Common myeloid progenitor, CD34-positive (primary cell): ENCODE results near the gene CASKIN2.

Experiments used
- CTCF ChIA-PET: fragments of 350-600 bp; sonication (Branson Sonifier 250); formaldehyde crosslinking; loops from one replicate; lab custom pipeline; 2021; ENCODE audit warnings: antibody characterized with exemption; lab: Charles Lee
- POLR2A ChIA-PET: fragments of 350-600 bp; sonication (Branson Sonifier 250); formaldehyde crosslinking; loops from one replicate; lab custom pipeline; 2021; ENCODE audit warnings: antibody characterized with exemption; lab: Charles Lee
- DNase-seq, 3 donors: peaks; one replicate each; pipeline versions ENCODE4 v3.0.0 to v3.0.0-alpha.2; 2013
- H3K27ac ChIP-seq, 2 experiments: 1 replicate in 1 of 2; 2 replicates in 1 of 2; pipeline ENCODE4 v1.7.0; 2013; ENCODE audit warnings: inconsistent platforms in 2 of 2, low read length in 2 of 2, mild to moderate bottlenecking in 2 of 2, low read depth in 1 of 2, moderate library complexity in 1 of 2; ENCODE audit not compliant: severe bottlenecking in 2 of 2, insufficient read depth in 1 of 2, poor library complexity in 1 of 2
- H3K27me3 ChIP-seq, 5 experiments: replicated peaks in 2 of 5; 1 replicate in 3 of 5; 2 replicates in 2 of 5; pipeline versions ENCODE4 v1.6.1 to v1.7.0; 2013; ENCODE audit warnings: low read length in 4 of 5, mild to moderate bottlenecking in 2 of 5, moderate library complexity in 2 of 5, inconsistent platforms in 1 of 5; ENCODE audit not compliant: insufficient read depth in 5 of 5, control insufficient read depth in 4 of 5
- H3K36me3 ChIP-seq, 4 experiments: 1 replicate in 2 of 4; 2 replicates in 2 of 4; pipeline versions ENCODE4 v1.6.1 to v1.7.0; 2013; ENCODE audit warnings: low read length in 3 of 4, control low read depth in 1 of 4, mild to moderate bottlenecking in 1 of 4; ENCODE audit not compliant: control insufficient read depth in 4 of 4, insufficient read depth in 4 of 4
- H3K4me1 ChIP-seq, 4 experiments: 1 replicate in 3 of 4; 2 replicates in 1 of 4; pipeline versions ENCODE4 v1.6.1 to v1.7.1; 2013; ENCODE audit warnings: low read length in 3 of 4, mild to moderate bottlenecking in 3 of 4, control low read depth in 1 of 4, inconsistent platforms in 1 of 4, moderate library complexity in 1 of 4; ENCODE audit not compliant: control insufficient read depth in 4 of 4, insufficient read depth in 4 of 4; ENCODE audit errors: control extremely low read depth in 1 of 4
- H3K4me3 ChIP-seq, 7 experiments: 1 replicate in 4 of 7; 2 replicates in 3 of 7; pipeline versions ENCODE4 v1.5.1 to v1.7.0; 2013; ENCODE audit warnings: mild to moderate bottlenecking in 7 of 7, low read length in 6 of 7, moderate library complexity in 6 of 7, inconsistent platforms in 2 of 7, low read depth in 2 of 7, control low read depth in 1 of 7; ENCODE audit not compliant: insufficient read depth in 4 of 7, control insufficient read depth in 1 of 7; ENCODE audit errors: extremely low read depth in 1 of 7
- H3K9me3 ChIP-seq, 5 experiments: 1 replicate in 4 of 5; 2 replicates in 1 of 5; pipeline versions ENCODE4 v1.6.1 to v1.7.1; 2013; ENCODE audit warnings: low read length in 4 of 5, mild to moderate bottlenecking in 2 of 5, inconsistent platforms in 1 of 5, low read depth in 1 of 5, moderate library complexity in 1 of 5; ENCODE audit not compliant: control insufficient read depth in 4 of 5, insufficient read depth in 2 of 5; ENCODE audit errors: control extremely low read depth in 1 of 5
- WGBS: methylation state at CpG from one replicate; pipeline ENCODE4 v1.1.5; 2013; ENCODE audit not compliant: insufficient coverage; 5-methylcytosine and 5-hydroxymethylcytosine counted together

The CASKIN2 gene

DNA sequence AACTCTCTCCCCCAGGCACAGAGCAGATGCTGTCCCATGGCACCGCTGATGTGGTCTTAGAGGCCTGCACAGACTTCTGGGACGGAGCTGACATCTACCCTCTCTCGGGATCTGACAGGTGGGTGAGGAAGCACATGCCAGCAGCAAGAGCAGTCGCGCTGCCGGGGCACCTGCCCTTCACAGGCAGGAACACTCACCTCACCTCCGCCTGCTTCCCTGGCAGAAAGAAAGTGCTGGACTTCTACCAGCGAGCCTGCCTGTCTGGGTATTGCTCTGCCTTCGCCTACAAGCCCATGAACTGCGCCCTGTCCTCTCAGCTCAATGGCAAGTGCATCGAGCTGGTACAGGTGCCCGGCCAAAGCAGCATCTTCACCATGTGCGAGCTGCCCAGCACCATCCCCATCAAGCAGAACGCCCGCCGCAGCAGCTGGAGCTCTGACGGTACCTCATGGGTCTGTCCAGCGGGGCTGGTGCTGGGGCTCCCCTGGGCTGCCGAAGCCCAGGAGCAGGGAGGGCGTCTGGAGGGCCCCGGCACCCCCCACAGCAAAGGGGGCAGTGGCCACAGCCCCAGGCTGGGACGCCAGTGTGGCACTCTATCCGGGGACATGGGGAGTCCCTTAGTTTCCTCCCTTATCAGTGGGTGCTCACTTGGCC is 21.7 kb downstream of the CASKIN2 start:
- no peak overlapping the region for H3K27ac ChIP-seq
- H3K4me1 ChIP-seq = peaks cover 3 to 22% (median 15%) of the 10 kb centered on the region in 4 experiments
- peaks cover 2 to 73% (median 56%) of the 10 kb centered on the region in 4 experiments for H3K36me3 ChIP-seq
- 98% methylated on average over 17 of the region's 23 CpGs for WGBS
- CTCF ChIA-PET = interaction anchor here (1.1 to 1.7 kb wide), 2 partner anchors 10 to 23 kb away, joined by 3 to 5 read pairs; partner anchors contain the start of gene TSEN54
- no peak for DNase-seq
- no peak overlapping the region for H3K4me3 ChIP-seq
- no peaks in the 10 kb centered on the region for H3K27me3 ChIP-seq
- H3K9me3 ChIP-seq = no peaks in the 10 kb centered on the region
- POLR2A ChIA-PET = interaction anchor here (0.6 kb wide), 1 partner anchor 8 kb away, joined by 3 read pairs; no protein-coding TSS in a partner anchor

GRCh38 chr17:75492555-75493168 is 22.7 kb downstream of the CASKIN2 start:
- Histone ChIP-seq H3K36me3 (peaks cover 2 to 73% (median 51%) of the 10 kb centered on the region in 4 experiments), H3K27ac (no peak overlapping the region), H3K4me3 (no peak overlapping the region), H3K9me3 (no peaks in the 10 kb centered on the region), H3K27me3 (no peaks in the 10 kb centered on the region), H3K4me1 (peaks cover 1 to 22% (median 14%) of the 10 kb centered on the region in 4 experiments)
- POLR2A ChIA-PET = no interaction called here
- DNase-seq = no peak
- CTCF ChIA-PET = interaction anchor here (1.2 kb wide), 1 partner anchor 21 kb away, joined by 3 read pairs; no protein-coding TSS in a partner anchor
- 91% methylated on average over 12 of the region's 23 CpGs for WGBS

DNA sequence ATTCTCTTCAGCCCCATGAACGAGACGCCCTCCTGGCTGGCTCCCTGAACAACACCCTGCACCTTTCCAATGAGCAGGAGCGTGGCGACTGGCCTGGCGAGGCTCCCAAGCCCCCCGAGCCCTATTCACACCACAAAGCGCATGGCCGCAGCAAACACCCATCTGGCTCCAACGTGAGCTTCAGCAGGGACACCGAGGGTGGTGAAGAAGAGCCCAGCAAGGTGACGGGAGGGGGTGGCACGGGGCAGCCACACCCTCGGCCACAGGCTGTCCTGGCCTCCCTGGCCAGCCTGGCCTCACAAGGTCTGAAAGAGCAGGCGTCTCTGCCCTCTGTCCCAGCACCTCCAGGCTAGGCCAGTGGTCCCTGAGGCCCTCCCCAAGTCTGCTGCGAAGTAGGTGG is 23.7 kb downstream of the CASKIN2 start:
- H3K36me3 ChIP-seq = peaks cover 0 to 68% (median 49%) of the 10 kb centered on the region in 4 experiments

DNA sequence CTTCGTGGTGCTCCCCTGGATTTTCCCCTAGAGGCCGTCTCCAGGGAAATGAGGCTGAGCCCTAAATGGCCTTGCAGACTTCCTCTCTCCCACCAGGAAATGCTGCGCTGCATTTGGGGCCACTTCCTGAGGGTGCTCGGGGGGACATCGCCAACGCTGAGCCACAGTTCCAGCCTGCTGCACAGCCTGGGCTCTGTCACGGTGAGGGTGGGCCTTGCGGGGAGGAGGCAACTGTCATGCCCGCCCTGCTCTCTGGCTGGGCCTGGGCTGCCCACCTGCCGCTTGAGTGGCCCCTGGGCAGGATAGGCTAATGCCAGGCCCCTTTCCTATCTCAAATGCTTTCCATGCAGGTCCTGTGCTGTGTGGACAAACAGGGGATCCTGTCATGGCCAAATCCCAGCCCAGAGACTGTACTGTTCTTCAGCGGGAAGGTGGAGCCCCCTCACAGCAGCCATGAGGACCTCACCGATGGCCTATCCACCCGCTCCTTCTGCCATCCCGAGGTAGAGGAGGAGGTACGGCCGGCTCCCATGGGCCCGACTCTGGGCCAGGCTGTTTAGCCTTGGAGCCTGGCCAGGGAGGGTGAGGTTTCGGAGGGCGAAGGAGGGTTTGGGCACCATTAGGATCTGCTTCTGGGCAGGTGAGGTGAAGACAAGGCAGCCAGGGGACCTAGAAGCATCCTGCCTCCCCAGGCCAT is 24.2 kb downstream of the CASKIN2 start:
- 86% methylated on average over 16 of the region's 19 CpGs for WGBS
- H3K36me3 ChIP-seq = peaks cover 0 to 63% (median 46%) of the 10 kb centered on the region in 4 experiments
- CTCF ChIA-PET = interaction anchor here (1.3 kb wide), 1 partner anchor 12 kb away, joined by 3 read pairs; no protein-coding TSS in a partner anchor

More for the DNA sequence above, 23.7 kb downstream of the CASKIN2 start:
- no peaks in the 10 kb centered on the region for H3K9me3 ChIP-seq
- H3K27ac ChIP-seq = no peak overlapping the region
- no peak for DNase-seq
- 99% methylated on average over 14 of the region's 15 CpGs for WGBS
- ChIA-PET CTCF (interaction anchor here (1.2 kb wide), 1 partner anchor 22 kb away, joined by 3 read pairs; no protein-coding TSS in a partner anchor), POLR2A (no interaction called here)
- no peaks in the 10 kb centered on the region for H3K27me3 ChIP-seq
- H3K4me1 ChIP-seq = peaks cover 4 to 30% (median 21%) of the 10 kb centered on the region in 4 experiments
- H3K4me3 ChIP-seq = no peak overlapping the region

DNA sequence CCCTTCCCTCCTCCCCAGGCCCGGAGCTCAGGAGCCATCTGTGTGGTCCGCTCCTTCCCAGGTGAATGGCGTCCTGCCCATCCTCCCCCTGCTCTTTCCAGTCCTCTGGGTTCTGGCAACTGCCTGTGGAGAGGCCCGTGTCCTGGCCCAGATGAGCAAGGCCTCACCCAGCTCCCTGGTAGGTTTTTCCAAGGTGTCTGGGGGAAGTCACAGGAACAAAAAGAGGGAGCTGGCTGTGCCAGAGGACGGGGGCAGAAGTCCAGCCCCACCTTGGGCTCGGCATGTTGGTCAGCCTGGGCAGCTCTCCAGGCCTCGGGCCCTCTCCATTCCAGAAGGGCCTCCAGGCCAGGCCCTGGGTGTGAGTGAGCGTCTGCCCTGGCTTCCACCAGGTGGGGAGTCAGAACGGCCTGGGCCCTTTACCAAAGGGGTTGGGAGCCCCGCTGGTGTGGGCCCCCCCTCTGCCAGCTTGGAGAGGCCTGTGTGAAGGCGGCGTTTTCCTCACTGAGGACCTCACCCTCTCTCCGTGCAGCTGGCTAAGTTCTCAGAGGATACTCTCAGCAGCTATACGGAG is 25.1 kb downstream of the CASKIN2 start:
- ChIA-PET CTCF (interaction anchor here (0.6 to 1.3 kb wide), 4 partner anchors 9 to 303 kb away, joined by 3 read pairs; no protein-coding TSS in a partner anchor), POLR2A (no interaction called here)
- H3K4me1 ChIP-seq = peaks cover 4 to 40% (median 29%) of the 10 kb centered on the region in 4 experiments
- H3K27ac ChIP-seq = no peak overlapping the region
- DNase-seq = no peak
- 97% methylated on average over 14 of the region's 14 CpGs for WGBS
- H3K4me3 ChIP-seq = no peak overlapping the region
- H3K9me3 ChIP-seq = no peaks in the 10 kb centered on the region
- no peaks in the 10 kb centered on the region for H3K27me3 ChIP-seq
- peaks cover 0 to 55% (median 45%) of the 10 kb centered on the region in 4 experiments for H3K36me3 ChIP-seq

More for the DNA sequence above, 24.2 kb downstream of the CASKIN2 start:
- no peak overlapping the region for H3K27ac ChIP-seq
- POLR2A ChIA-PET = no interaction called here
- H3K4me1 ChIP-seq = peaks cover 4 to 36% (median 27%) of the 10 kb centered on the region in 4 experiments
- H3K9me3 ChIP-seq = no peaks in the 10 kb centered on the region
- no peaks in the 10 kb centered on the region for H3K27me3 ChIP-seq
- DNase-seq = no peak
- H3K4me3 ChIP-seq = no peak overlapping the region

GRCh38 chr17:75489511-75489955 is 25.8 kb downstream of the CASKIN2 start:
- H3K27me3 ChIP-seq = no peaks in the 10 kb centered on the region
- 79% methylated on average over 12 of the region's 14 CpGs for WGBS
- H3K4me1 ChIP-seq = peaks cover 4 to 40% (median 29%) of the 10 kb centered on the region in 4 experiments
- H3K27ac ChIP-seq = no peak overlapping the region
- no peaks in the 10 kb centered on the region for H3K9me3 ChIP-seq
- peaks cover 0 to 48% (median 39%) of the 10 kb centered on the region in 4 experiments for H3K36me3 ChIP-seq
- H3K4me3 ChIP-seq = no peak overlapping the region
- CTCF ChIA-PET = interaction anchor here (0.8 to 1.3 kb wide), 2 partner anchors 8 to 10 kb away, joined by 3 read pairs; no protein-coding TSS in a partner anchor
- no peak for DNase-seq
- POLR2A ChIA-PET = no interaction called here
